Measurements from ENCODE around the gene DLG2. TPM values are rescaled to one million over a fixed set of nuclear protein-coding genes. Genes with fewer than 3 reads are reported as not detected.

The DLG2 gene
- total RNA-seq, 3 donors from 2014 or later (not counting 1 experiment from before 2014, with no cell fraction given): 1.7 to 2.9 (median 2.2) TPM

GRCh38 chr11:84691830-84692229 is 935.3 kb downstream of the DLG2 start:
- Histone ChIP-seq H3K27me3 (ENCODE audit: control insufficient read depth, insufficient read depth, low read length) (no peaks in the 10 kb centered on the region), H3K4me3 (ENCODE audit: low read length) (no peak overlapping the region), H3K27ac (ENCODE audit: low read length) (no peak overlapping the region), H3K4me1 (ENCODE audit: control insufficient read depth, insufficient read depth, low read length) (no peaks in the 10 kb centered on the region), H3K36me3 (ENCODE audit: control insufficient read depth, insufficient read depth, low read length) (no peaks in the 10 kb centered on the region), H3K9me3 (ENCODE audit: control insufficient read depth, insufficient read depth, low read length) (no peaks in the 10 kb centered on the region)
- TF ChIP-seq CTCF (IDR thresholded peaks at IDR 0.05): no peak
- Mint-ChIP-seq H3K4me1 (no peaks in the 10 kb centered on the region), H3K27me3 (ENCODE audit: low read depth in 2 of 2) (no peaks in the 10 kb centered on the region), H3K27ac (no peak overlapping the region), H3K4me3 (no peak overlapping the region), H3K9me3 (peaks cover 10 to 14% of the 10 kb centered on the region in 2 donors), H3K36me3 (no peaks in the 10 kb centered on the region)
- intact Hi-C loops (cut with micrococcal nuclease): no loop called here
- no peak for DNase-seq
- ATAC-seq: no peak
- WGBS (ENCODE audit: insufficient coverage): 100% methylated on average over 4 of the region's 4 CpGs

GRCh38 chr11:84687433-84687832 is 939.7 kb downstream of the DLG2 start:
- intact Hi-C loops (cut with micrococcal nuclease): no loop called here
- Histone ChIP-seq H3K27ac (ENCODE audit: low read length) (no peak overlapping the region), H3K27me3 (ENCODE audit: control insufficient read depth, insufficient read depth, low read length) (no peaks in the 10 kb centered on the region), H3K9me3 (ENCODE audit: control insufficient read depth, insufficient read depth, low read length) (no peaks in the 10 kb centered on the region), H3K4me3 (ENCODE audit: low read length) (no peak overlapping the region), H3K4me1 (ENCODE audit: control insufficient read depth, insufficient read depth, low read length) (no peaks in the 10 kb centered on the region), H3K36me3 (ENCODE audit: control insufficient read depth, insufficient read depth, low read length) (no peaks in the 10 kb centered on the region)
- DNase-seq (no peak), ATAC-seq (no peak)
- Mint-ChIP-seq H3K9me3 (peaks cover 4 to 6% of the 10 kb centered on the region in 2 donors), H3K4me1 (no peaks in the 10 kb centered on the region), H3K4me3 (no peak overlapping the region), H3K27ac (no peak overlapping the region), H3K36me3 (no peaks in the 10 kb centered on the region), H3K27me3 (ENCODE audit: low read depth in 2 of 2) (no peaks in the 10 kb centered on the region)
- no peak for TF ChIP-seq CTCF (IDR thresholded peaks at IDR 0.05)

- TF ChIP-seq CTCF (IDR thresholded peaks at IDR 0.05): no peak
- no peak overlapping the region for H3K27ac Mint-ChIP-seq
Measured at GRCh38 chr11:84686716-84687115, 940.4 kb downstream of the DLG2 start.

GRCh38 chr11:84685976-84686375 is 941.2 kb downstream of the DLG2 start:
- Histone ChIP-seq H3K4me1 (ENCODE audit: control insufficient read depth, insufficient read depth, low read length) (no peaks in the 10 kb centered on the region), H3K27me3 (ENCODE audit: control insufficient read depth, insufficient read depth, low read length) (no peaks in the 10 kb centered on the region), H3K4me3 (ENCODE audit: low read length) (no peak overlapping the region), H3K27ac (ENCODE audit: low read length) (no peak overlapping the region), H3K9me3 (ENCODE audit: control insufficient read depth, insufficient read depth, low read length) (no peaks in the 10 kb centered on the region), H3K36me3 (ENCODE audit: control insufficient read depth, insufficient read depth, low read length) (no peaks in the 10 kb centered on the region)
- DNase-seq (no peak), ATAC-seq (no peak)
- H3K36me3 Mint-ChIP-seq: no peaks in the 10 kb centered on the region
- no peak for TF ChIP-seq CTCF (IDR thresholded peaks at IDR 0.05)
- WGBS (ENCODE audit: insufficient coverage): 81% methylated on average over 6 of the region's 6 CpGs
- no peaks in the 10 kb centered on the region for H3K4me1 Mint-ChIP-seq
- no peaks in the 10 kb centered on the region for H3K27me3 Mint-ChIP-seq (ENCODE audit: low read depth in 2 of 2)
- intact Hi-C loops (cut with micrococcal nuclease): no loop called here
- peaks cover 0 to 3% of the 10 kb centered on the region in 2 donors for H3K9me3 Mint-ChIP-seq
- H3K4me3 Mint-ChIP-seq: no peak overlapping the region
- H3K27ac Mint-ChIP-seq: no peak overlapping the region

More at GRCh38 chr11:84686716-84687115, 940.4 kb downstream of the DLG2 start:
- H3K4me1 Mint-ChIP-seq: no peaks in the 10 kb centered on the region
- ATAC-seq (no peak), DNase-seq (no peak)
- Histone ChIP-seq H3K27me3 (ENCODE audit: control insufficient read depth, insufficient read depth, low read length) (no peaks in the 10 kb centered on the region), H3K27ac (ENCODE audit: low read length) (no peak overlapping the region), H3K4me3 (ENCODE audit: low read length) (no peak overlapping the region), H3K9me3 (ENCODE audit: control insufficient read depth, insufficient read depth, low read length) (no peaks in the 10 kb centered on the region), H3K36me3 (ENCODE audit: control insufficient read depth, insufficient read depth, low read length) (no peaks in the 10 kb centered on the region), H3K4me1 (ENCODE audit: control insufficient read depth, insufficient read depth, low read length) (no peaks in the 10 kb centered on the region)
- peaks cover under 1 to 4% of the 10 kb centered on the region in 2 donors for H3K9me3 Mint-ChIP-seq
- H3K36me3 Mint-ChIP-seq: no peaks in the 10 kb centered on the region
- intact Hi-C loops (cut with micrococcal nuclease): no loop called here
- 63% methylated on average over 1 of the region's 1 CpG for WGBS (ENCODE audit: insufficient coverage)
- H3K27me3 Mint-ChIP-seq (ENCODE audit: low read depth in 2 of 2): no peaks in the 10 kb centered on the region
- H3K4me3 Mint-ChIP-seq: no peak overlapping the region
